NCI-H146 treated with DMSO at 0.1 percent for 48 hours (cell line): Measurements from ENCODE around the gene SLC16A1.
"Not testable (repeated sequence)": the region's sequence is repeated elsewhere in the genome, so short reads cannot be mapped to it uniquely, and the experiment has no call there.

Source experiments
- DNase-seq: peaks from one replicate; lab custom pipeline; 2025; ENCODE audit not compliant: unreplicated experiment; lab: John Stamatoyannopoulos, UW

Gene SLC16A1

DNA sequence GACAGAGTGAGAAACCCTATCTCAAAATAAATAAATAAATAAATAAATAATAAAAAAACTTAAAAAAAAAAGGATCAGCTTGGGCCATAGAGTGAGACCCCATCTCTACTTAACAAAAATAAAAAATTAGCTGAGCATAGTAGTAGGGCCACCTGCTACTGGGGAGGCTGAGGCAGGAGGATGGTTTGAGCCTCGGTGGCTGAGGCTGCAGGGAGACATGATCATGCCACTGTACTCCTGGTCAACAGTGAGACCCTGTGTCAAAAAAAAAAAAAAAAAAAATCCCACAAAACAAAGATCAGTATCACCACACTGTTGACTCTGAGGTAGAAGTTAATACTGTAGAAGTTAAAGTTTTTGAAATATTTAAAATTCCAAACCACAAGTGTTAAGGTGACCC is 29.1 kb downstream of the SLC16A1 start:
- no peak for DNase-seq

DNA sequence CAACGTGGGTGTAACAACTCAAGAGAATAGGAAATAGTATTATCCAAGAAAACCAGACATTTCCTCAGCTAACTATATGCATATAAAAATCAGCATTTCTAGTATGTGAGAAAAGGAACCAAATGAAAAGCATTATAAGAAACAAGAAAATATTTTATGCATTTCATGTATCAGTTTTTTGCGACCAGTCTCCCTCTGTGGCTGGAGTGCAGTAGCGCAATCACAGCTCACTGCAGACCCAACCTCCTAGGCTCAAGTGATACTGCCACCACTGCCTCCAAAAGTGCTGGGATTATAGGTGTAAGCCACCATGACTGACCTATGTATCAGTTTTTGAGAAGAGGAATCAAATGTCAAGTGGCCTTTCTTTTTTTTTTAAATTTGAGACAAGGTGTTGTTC is 31.0 kb downstream of the SLC16A1 start:
- DNase-seq: no peak

DNA sequence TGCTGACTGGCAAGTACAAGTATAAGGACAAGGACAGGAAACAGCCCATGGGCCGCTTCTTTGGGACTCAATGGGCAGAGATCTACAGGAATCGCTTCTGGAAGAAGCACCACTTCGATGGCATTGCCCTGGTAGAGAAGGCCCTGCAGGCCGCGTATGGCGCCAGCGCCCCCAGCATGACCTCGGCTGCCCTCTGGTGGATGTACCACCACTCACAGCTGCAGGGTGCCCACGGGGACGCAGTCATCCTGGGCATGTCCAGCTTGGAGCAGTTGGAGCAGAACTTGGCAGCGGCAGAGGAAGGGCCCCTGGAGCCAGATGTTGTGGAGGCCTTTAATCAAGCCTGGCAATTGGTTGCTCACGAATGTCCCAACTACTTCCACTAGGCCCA is 32.0 kb downstream of the SLC16A1 start:
- DNase-seq: no peak

DNA sequence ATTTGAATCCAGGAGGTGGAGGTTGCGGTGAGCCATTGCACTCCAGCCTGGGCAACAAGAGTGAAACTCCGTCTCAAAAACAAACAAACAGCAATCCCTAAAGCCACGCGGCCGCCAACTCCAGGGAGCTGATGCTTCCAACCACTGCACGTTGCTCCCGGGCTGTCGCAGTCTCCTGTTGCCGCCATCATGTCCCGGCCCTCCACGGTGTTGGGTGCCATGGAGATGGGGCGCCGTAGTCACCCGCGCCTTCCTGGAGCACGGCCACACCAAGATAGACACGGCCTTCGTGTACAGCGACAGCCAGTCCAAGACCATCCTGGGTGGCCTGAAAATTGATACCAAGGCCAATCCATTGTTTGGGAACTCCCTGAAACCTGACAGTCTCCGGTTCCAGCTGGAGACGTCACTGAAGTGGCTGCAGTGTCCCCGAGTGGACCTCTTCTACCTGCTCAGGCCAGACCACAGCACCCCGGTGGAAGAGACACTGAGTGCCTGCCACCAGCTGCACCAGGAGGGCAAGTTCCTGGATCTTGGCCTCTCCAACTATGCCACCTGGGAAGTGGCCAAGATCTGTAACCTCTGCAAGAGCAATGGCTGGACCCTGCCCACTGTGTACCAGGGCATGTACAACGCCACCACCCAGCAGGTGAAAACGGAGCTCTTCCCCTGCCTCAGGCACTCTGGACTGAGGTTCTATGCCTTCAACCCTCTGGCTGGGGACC is 32.6 kb downstream of the SLC16A1 start:
- DNase-seq: no peak

DNA sequence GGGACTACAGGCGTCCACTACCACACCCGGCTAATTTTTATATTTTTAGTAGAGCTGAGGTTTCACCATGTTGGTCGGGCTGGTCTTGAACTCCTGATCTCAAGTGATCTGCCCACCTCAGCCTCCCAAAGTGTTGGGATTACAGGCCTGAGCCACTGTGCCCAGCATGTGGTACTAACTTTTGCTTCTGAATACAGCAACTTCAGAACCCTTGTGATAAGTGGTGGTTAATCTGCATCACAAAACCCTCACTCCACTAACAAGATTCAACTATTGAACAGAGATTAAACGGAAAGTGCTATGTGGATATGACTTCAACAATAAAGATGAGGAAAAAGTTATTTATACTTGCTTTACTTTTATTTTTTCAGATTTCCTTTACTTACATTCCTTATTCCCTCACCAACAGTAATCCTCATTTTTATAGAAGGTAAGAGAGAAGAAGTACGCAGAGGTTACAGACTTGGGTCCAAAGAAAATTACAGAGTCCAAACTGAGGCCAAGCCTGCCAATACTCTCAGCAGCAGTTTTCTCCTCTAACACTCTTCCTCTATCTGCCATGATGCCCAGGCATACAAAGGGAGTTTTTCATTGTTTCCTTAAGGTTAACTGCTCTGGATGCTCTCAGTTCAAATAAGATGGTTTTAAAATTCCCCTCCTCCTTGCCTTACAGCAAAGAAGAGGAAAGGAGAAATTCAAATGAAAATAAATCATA is 44.3 kb downstream of the SLC16A1 start:
- DNase-seq: no peak

DNA sequence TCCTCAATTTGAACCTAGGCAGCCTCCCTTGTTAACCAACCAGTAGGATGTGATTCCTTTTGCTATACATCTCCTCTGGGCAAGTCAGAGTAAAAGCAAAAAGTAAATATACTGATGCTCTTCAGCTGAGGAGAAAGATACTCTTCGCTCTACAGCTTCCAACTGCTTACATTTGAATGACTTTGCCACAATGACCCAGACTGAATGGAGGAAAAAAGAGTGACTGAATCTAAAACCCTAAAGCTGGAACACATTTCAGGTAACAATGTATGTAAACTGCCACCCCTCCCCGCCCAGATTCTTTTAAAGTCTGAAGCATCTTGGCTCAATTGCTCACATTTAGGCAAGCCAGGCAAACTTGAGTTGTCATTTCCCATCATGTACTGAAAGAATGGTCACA is 46.1 kb downstream of the SLC16A1 start:
- DNase-seq: no peak

DNA sequence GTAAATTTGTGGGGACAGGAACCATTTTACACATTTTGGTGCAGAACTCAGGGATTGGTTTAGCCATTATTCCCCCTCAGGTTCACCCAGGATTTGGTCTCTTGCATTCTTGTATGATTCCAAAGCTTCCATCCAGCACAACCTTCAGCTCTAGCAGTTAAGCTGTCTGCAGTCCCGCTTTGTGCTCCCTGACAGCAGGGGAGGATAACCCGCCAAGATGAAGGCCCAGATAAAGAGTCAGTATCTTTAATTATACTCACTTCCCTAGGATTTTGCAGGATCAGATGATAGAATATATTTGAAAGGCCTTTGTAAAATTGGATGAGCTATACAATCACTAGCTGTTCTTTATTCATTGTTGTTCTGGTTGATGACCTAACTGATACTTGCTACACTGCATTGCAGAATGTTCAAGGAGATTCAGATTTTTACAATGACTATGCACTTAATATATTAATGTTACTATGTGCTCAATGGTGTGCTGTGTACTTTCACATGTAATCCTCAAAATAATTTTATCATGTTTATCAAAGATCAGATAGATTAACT is 49.8 kb downstream of the SLC16A1 start:
- DNase-seq: no peak

DNA sequence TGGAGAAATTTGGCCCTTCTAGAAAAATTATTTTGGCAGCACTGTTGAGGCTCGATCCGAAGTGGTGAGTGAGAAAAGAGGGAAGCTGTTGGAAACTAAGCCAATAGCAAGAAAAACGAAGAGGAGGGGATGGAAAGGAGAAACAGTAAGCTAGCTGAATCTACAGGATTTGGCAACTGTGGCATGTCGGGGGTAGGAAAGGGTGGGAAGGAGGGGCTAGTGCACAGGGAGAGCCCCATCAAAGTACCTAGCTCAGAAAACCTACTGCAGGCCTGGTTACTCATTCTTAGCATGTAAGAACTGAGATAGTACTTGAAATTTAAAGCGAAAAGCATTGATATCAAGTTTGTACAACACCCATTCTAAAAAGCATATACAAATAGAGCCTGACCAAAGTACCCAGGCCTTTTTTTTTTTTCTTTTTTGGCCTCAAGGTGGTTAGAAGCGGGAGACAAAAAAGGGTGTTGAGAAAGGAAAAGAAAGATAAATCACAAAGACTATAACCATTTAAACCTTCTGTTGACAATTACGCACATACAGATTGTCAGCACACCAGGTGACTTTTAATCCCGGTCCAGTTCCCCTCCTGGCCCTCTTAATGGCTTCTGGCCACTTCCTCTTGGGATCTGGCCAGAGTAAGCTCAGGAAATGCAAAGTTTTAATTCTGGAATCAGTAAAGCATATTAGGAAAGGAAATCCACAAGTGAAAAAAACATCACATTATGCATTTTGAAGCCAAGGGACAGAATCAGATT is 50.4 kb downstream of the SLC16A1 start:
- DNase-seq: no peak

DNA sequence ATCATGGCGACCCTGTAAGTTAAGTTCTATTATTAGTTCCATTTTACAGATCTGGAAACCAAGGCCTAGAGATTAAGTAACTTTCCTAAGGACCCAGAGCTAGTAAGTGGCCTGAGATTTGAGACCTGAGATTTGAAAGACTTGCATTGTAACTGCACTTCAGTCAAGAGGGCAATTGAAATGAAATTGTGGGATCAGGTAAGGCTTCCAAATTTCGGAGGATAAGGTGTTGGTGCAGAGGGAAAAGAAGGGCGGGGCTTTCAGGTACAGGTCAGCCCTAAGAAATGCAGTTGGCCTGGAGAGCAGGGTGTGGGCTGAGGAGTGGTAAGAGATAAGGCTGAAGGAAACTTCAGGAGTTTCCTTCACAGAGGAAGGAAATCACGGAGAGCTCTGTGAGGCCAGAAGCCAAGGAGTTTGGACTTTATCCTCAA is 51.1 kb downstream of the SLC16A1 start:
- DNase-seq: no peak

DNA sequence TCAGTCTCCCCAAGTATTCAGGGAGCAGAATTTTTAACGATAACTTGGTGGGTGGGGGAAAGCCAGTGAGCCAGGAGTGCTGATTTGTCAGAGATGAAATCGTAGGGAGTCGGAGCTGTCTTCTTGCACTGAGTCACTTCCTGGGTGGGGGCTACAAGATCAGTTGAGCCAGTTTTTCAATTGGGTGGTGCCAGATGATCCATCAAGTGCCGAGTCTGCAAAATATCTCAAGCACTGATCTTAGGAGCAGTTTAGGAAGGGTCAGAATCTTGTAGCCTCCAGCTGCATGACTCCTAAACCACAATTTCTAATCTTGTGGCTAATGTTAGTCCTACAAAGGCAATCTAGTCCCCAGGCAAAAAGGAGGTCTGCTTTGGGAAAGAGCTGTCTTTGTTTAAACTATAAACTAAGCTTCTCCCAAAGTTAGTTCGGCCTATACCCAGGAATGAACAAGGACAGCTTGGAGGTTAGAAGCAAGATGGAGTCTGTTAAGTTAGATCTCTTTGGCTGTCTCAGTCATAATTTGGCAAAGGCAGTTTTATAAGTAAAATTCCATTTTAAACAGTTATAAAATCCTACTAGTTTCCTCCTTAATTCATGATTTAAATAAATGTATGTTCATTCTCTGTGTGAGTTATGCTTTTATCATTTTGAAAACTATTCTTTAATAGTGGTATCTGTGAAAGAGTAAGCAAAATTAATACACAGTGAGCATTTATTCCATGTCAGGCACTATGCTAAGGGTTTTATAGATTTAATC is 51.7 kb downstream of the SLC16A1 start:
- no peak for DNase-seq

DNA sequence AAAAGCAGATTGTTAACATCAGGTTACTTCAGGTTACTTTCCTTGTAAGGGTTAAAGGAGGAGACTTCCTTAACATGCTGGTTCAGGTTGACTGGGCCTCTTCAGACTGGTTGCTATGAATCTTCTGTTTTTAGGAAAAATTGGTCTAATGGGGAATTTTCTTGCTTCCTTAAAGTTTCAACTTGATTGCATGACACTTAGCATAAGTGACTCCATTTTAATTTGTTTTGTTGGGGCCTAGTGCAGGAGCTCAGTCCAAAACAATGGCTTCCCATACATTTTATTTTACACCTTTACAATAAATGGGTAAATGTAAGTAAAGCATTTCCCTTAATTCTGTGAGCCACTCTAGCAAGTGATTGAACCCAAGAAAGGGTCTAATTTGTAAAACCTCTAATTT is 53.8 kb downstream of the SLC16A1 start:
- DNase-seq: no peak

DNA sequence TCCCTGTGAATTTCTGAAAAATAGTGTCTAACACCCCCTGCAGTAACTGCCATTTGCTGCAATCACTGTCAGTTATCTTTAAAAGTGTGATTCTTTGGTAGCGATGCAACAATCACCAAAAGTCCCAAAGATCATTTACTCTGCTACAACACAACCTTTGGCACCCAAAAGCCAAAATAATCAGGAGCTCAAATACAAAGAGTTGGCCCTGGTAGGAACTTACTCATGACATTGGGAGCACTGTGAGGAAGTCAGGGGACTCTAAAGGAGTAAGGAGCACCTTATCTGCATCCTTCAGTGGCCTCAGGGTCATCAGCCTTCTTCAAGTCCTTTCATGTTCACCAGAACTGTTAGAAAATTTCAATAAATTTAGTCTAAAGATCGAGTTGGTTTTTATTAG is 54.6 kb downstream of the SLC16A1 start:
- DNase-seq: no peak

DNA sequence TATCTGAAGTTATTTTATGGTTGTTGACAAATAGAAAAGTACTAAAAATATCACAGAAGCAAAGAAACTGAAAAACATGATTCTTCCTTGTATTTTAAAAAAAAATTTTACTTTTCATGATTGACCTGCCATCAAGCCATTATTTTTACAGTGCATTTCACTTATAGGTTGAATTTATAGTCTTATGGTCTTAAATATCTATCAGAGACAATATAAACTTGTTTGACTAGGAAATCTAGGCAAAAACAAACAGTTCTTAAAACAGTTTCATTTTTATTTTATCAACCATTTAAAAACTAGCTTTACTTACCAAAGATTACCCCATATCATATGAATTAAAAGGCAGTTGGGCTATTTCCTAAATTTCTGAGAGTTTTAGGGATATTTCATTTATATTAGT is 59.2 kb downstream of the SLC16A1 start:
- no peak for DNase-seq

DNA sequence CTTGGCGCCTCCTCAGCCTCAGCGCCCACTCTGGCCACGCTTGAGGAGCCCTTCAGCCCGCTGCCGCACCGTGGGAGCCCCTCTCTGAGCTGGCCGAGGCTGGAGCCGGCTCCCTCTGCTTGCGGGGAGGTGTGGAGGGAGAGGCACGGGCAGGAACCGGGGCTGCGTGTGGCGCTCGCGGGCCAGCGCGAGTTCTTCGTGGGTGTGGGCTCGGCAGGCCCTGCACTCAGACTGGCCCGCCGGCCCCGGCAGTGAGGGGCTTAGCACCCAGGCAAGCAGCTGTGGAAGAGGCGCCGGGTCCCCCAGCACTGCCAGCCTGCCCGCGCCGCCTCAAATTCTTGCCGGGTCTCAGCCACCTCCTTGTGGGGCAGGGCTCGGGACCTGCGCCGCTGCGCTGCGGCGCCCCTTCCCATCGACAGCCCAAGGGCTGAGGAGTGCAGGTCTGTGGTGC is 61.4 kb downstream of the SLC16A1 start:
- no peak for DNase-seq

DNA sequence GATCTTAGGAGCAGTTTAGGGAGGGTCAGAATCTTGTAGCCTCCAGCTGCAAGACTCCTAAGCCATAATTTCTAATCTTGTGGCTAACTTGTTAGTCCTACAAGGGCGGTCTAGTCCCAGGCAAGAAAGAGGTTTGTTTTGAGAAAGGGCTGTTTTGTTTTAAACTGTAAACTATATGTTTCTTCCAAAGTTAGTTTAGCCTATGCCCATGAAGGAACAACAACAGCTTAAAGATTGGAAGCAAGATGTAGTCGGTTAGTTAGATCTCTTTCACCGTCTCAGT is 62.0 kb downstream of the SLC16A1 start:
- DNase-seq: no peak

DNA sequence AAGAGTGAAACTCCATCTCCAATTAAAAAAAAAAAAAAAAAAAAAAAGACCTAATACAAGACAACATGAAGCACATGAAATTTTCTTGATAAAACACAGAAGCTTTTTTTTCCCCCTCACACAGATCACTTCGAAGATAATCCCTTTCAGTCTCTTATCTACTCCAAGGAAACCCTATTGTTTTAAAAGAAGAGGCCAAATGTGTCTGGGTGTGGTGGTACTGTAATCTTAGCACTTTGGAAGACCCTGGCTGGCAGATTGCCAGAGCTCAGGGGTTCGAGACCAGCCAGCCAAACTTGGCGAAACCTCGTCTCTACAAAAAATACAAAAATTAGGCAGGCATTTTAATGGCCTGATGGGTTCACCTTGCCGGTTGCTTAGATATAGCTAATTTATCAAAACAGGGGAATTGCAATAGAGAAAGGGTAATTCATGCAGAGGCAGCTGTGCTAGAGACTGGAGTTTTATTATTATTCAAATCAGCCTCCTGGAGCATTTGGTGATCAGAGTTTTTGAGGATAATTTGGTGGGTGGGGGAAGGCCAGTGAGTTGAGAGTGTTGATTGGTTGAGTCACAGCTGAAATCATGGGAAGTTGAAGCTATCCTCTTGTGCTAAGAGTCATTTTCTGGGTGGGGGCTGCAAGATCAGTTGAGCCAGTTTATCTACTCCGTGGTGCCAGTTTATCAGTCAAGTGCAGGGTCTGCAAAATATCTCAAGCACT is 62.5 kb downstream of the SLC16A1 start:
- DNase-seq: no peak

DNA sequence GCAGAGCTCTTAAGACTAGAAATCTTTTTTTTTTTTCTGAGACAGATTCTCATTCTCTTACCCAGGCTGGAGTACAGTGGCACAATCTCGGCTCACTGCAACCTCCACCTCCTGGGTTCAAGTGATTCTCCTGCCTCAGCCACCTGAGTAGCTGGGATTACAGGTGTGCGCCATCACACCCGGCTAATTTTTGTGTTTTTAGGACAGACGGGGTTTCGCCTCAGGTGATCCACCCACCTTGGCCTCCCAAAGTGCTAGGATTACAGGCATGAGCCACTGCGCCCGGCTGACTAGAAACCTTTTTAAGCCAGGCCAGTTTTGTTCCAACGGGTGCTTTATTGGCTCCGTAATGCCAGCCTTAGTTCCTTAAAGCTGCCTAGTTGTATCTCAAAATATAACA is 66.1 kb downstream of the SLC16A1 start:
- DNase-seq: not testable (repeated sequence)

DNA sequence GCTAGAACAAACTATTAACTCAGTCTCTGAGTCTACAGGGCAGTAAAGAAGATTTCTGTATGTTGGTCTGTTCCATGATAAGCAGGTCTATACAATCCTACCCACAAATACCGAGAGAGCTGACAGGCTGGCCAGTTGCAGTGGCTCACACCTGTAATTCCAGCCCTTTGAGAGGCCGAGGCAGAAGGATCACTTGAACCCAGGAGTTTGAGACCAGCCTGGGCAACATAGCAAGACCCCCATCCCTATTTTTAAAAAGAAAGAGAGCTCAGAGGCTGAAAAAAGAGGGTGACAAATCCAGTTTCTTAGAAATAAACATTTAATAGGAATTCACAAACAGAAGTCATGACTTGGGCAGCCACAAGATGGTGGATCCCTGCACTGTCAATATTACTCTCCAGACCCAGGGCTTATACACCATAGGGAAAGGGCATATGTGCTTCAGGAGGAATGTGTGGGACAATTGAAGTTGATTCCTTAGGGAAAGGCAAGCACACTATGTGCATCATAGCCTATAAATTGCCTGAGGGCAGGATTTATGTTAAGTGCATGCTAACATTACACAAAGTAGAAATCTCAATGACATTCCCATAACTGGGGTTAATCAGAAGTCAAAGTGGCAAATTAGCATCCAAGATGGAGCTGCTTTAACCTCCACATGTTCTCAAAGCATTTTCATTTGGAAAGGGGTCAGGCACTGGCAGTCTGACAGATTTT is 66.8 kb downstream of the SLC16A1 start:
- DNase-seq: no peak

DNA sequence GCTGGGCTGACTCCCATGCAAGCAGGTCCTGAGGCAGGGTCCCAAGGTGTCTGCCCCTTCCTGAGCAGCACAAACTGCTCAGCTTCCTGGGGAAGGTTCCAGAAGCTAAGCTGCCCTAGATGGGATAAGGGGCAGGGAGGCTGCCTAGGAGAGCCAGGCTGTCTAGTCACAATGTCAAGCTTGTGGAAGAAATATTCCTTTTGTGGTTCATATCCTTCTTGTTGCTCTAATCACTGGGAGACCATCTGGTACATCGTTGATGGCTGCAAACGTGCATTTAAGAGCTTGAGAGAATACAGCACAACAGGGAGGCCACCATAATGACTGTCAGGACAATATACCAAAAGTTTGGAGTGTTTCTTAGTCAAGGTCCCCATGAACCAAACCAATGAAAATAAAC is 67.4 kb downstream of the SLC16A1 start:
- DNase-seq: no peak
